ENCODE measurements around the gene STK39. TPM values are rescaled to one million over a fixed set of nuclear protein-coding genes. Genes with fewer than 3 reads are reported as not detected.

Gene STK39
- total and polyA plus RNA-seq, 9 of the 15 experiments (the other 6 are each of a cell fraction or from before 2014, with no cell fraction given) = 0.19 to 0.76 (median 0.51) TPM

- 0 out of 4 replicates have a peak, but pooled peaks of 1 of the 2 experiments have one; percentile 32 for TF ChIP-seq ZNF318 (IDR thresholded peaks at IDR 0.05; ENCODE audit: borderline replicate concordance in 1 of 2, low read depth in 1 of 2)
- no peak for TF ChIP-seq GABPB1 (CRISPR knock-in tag; IDR thresholded peaks at IDR 0.05)
- no peak for TF ChIP-seq MCM7 (IDR thresholded peaks at IDR 0.05)
- TF ChIP-seq ZNF140 (CRISPR knock-in tag; IDR thresholded peaks at IDR 0.05) = no peak
- peak; percentile 99 for TF ChIP-seq SUPT5H (IDR thresholded peaks at IDR 0.05)
- no peak for TF ChIP-seq HOXB6 (CRISPR knock-in tag; IDR thresholded peaks at IDR 0.05; ENCODE audit: borderline replicate concordance)
- TF ChIP-seq ZNF274 (IDR thresholded peaks at IDR 0.05; ENCODE audit: borderline replicate concordance, low read depth, low read length) = no peak
- TF ChIP-seq SPI1 (IDR thresholded peaks at IDR 0.05; ENCODE audit: borderline replicate concordance, low read depth, low read length) = peak; percentile 71
- TF ChIP-seq CBX3 (IDR thresholded peaks at IDR 0.05; ENCODE audit: borderline replicate concordance in 1 of 2, low read length in 2 of 2) = no peak; a peak in 1 of 3 replicates
- no peak for TF ChIP-seq MLX (CRISPR knock-in tag; conservative IDR thresholded peaks at IDR 0.05)
- no peak for TF ChIP-seq POU5F1 (IDR thresholded peaks at IDR 0.05; ENCODE audit: borderline replicate concordance, low read depth, low read length, partially characterized antibody)
- no peak for TF ChIP-seq EGR1 (conservative IDR thresholded peaks at IDR 0.05)
- peak; percentile 74 for TF ChIP-seq FOXM1 (IDR thresholded peaks at IDR 0.05; ENCODE audit: low read depth)
- no peak; the same call in 1 of the 2 replicates for TF ChIP-seq FOXM1 (CRISPR knock-in tag; IDR thresholded peaks at IDR 0.05; ENCODE audit: low read depth)
- TF ChIP-seq PRMT5 (CRISPR knock-in tag; IDR thresholded peaks at IDR 0.05) = no peak
- TF ChIP-seq SMARCE1 (IDR thresholded peaks at IDR 0.05) = no peak
- no peak for TF ChIP-seq ZNF311 (CRISPR knock-in tag; IDR thresholded peaks at IDR 0.05)
These were observed 306.5 kb downstream of the STK39 start (continued) for GRCh38 chr2:167940734-167941507.

All from K562 (cell line).